ENCODE results near the gene OR6K2.

Gene OR6K2

DNA sequence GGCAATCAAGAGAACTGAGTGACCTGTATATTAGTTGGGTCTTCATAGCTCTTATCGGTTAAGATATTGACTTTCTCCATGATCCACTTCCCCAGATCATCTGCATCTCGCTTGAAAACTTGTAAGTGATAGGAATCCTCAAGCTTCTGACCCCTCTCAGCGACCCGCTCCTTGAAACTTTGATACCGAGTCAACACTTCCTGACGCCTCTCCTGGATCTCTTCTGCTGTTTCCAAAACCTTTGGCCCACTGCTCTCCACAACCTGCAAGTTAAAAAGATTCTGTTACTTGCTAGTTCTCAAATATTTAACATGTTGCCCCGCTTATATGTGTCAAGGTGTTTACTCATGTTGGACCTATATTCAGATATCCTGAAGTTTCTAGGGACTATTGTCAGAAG, 15.4 kb downstream of the OR6K2 start:
- no peak for DNase-seq

GRCh38 chr1:158681606-158682005, 18.8 kb downstream of the OR6K2 start:
- DNase-seq, result peak; percentile 74

GRCh38 chr1:158679289-158679688, 21.2 kb downstream of the OR6K2 start:
- DNase-seq, result no peak

DNA sequence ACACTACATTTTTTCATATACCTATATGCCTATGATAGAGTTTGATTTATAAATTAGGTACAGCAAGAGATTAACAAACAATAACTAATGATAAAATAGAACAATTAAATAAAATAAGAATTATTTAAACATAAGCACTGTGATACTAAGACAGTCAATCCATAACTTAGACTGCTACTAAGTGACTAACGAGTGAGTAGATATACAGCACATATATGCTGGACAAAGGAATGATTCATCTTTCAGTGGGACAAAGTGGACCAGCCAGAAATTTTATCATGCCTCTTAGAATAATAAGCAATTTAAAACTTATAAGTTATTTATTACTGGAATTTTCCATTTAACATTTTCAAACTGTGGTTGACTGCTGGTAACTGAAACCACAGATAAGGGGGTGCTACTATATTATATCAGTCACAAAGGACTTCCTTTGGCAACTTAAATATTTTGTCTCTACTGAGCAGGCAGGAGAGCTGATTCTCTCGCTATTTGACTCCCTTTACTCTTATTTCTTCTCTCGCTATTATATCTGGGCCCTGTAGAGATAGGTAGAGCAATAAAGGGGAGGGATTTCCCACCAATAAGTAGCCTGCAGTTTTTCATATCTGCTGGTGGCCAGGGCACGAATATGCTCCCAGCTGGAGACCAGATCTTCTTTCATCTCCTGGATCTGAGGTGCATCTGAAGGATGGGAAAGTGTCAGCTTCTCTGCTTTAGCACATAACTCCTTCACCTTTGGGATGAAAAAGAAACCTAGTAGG, 24.7 kb downstream of the OR6K2 start:
- DNase-seq, result no peak

- no peak for DNase-seq
These were observed 26.1 kb downstream of the OR6K2 start for GRCh38 chr1:158674302-158674701.

DNA sequence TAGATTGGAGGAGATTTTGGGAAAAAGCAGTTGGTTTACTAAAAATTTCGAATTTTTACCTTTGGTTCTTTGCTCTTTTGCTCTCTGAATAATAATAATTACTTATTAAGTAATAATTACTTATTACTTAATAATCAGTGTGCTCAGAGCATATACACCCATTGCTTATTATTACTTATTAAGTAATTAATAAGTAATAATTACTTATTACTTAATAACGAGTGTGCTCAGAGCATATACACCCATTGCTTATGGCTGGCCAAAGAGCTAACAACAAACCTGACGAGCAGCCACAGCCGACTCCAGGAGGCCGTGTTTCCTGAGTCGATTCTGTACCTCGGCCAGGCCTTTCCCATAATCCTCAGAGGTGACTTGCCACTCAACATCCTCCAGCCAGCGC, 34.4 kb downstream of the OR6K2 start:
- no peak for DNase-seq

DNA sequence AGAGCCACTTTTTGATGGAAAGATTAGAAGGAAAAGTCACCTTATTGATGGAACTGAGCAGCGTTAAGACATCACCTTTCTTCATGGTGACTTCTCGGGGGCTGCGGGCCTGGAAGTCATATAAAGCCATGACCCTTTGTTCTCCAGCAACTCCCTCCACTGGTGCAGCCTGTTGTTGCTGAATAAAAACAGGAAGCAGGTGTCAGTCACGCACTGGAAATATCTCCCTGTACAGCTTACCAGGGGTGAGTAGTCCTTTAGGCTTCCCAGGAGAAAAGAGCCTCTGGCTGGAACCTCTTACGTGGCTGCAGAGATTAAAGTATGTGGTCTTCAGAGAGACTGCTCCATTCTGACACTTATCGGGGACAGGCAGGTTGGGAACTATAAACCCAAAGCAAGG, 45.9 kb downstream of the OR6K2 start:
- DNase-seq, result peak; percentile 25

DNA sequence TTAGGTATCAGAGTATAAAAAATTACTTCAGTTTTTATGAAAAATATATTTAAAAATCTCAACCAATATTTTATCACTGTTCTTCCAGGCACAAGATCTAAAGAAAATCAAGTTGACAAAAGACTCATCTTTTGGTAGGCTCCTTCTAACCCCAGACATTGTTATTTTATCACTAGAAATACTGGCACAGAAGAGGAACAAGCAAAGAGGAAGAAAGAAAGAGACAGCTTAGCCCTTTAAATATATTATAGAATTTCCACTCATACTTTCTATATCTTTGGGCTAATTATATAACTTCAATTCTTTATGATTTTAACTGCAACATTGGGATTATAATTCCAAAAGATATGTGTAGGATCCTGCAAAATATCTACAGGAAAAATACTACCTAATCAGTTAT, 46.4 kb downstream of the OR6K2 start:
- DNase-seq, result peak; percentile 26

- peak; percentile 28 for DNase-seq
These were observed 47.6 kb downstream of the OR6K2 start for GRCh38 chr1:158652721-158653334.
